Measurements from ENCODE around the gene ZNF182. TPM values are rescaled to one million over a fixed set of nuclear protein-coding genes. Genes with fewer than 3 reads are reported as not detected.

Gene ZNF182
- total RNA-seq, 1 experiment from 2014 or later, result 3.8 TPM

DNA sequence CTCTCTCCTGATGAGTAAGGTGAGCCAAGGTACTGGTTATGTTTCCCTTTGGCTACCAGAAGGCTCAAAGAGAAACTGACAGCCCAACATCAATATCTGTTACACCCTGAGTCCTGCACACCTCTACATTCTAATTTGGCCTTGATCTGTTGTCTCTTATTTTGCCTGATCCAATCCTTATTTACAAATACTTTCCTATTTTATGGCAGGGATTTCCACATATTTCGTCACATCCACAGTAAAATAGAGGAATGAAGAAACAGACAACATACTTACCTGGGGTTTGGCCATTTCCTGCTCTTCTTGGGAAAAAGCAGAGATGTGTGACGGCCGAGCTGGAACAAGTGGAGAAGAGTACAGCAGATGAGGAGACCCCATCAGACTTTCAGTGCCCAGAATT, 1.5 kb downstream of the ZNF182 start:
- no peaks in the 10 kb centered on the region for H3K9me3 ChIP-seq (ENCODE audit: insufficient read depth, low read depth)
- no peak for TF ChIP-seq EZH2 (IDR thresholded peaks at IDR 0.05; ENCODE audit: low read depth)
- TF ChIP-seq, protein P1, sequence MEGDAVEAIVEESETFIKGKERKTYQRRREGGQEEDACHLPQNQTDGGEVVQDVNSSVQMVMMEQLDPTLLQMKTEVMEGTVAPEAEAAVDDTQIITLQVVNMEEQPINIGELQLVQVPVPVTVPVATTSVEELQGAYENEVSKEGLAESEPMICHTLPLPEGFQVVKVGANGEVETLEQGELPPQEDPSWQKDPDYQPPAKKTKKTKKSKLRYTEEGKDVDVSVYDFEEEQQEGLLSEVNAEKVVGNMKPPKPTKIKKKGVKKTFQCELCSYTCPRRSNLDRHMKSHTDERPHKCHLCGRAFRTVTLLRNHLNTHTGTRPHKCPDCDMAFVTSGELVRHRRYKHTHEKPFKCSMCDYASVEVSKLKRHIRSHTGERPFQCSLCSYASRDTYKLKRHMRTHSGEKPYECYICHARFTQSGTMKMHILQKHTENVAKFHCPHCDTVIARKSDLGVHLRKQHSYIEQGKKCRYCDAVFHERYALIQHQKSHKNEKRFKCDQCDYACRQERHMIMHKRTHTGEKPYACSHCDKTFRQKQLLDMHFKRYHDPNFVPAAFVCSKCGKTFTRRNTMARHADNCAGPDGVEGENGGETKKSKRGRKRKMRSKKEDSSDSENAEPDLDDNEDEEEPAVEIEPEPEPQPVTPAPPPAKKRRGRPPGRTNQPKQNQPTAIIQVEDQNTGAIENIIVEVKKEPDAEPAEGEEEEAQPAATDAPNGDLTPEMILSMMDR (conservative IDR thresholded peaks at IDR 0.05), result no peak
- BruUV-seq (replicated peaks), result no TSS peak
- POLR2A ChIA-PET (ENCODE audit: unreplicated experiment), result no interaction called here
- no peaks in the 10 kb centered on the region for H3K36me3 ChIP-seq (ENCODE audit: low read depth)
- H3K4me1 ChIP-seq (replicated peaks; ENCODE audit: insufficient read depth), result no peaks in the 10 kb centered on the region
- DNase-seq, result no peak
- CTCF ChIA-PET, result no interaction called here
- H3K4me3 ChIP-seq, result no peak overlapping the region
- H3F3A ChIP-seq (ENCODE audit: insufficient read depth, low read depth), result no peaks in the 10 kb centered on the region
- no peaks in the 10 kb centered on the region for H3K27me3 ChIP-seq (ENCODE audit: insufficient read depth, low read depth)
- no peak overlapping the region for H2AFZ ChIP-seq
- intact Hi-C loops (cut with micrococcal nuclease; ENCODE audit: unreplicated experiment), result no loop called here
- H3K27ac ChIP-seq, result no peak overlapping the region
- H3K9me2 ChIP-seq (ENCODE audit: insufficient read depth), result no peaks in the 10 kb centered on the region
- H3K4me2 ChIP-seq, result peak overlapping the region; percentile 55; the same call in 1 of the 2 replicates
- H3K79me2 ChIP-seq (ENCODE audit: low read depth), result no peaks in the 10 kb centered on the region
- no peaks in the 10 kb centered on the region for H4K20me1 ChIP-seq (ENCODE audit: insufficient read depth)

DNA sequence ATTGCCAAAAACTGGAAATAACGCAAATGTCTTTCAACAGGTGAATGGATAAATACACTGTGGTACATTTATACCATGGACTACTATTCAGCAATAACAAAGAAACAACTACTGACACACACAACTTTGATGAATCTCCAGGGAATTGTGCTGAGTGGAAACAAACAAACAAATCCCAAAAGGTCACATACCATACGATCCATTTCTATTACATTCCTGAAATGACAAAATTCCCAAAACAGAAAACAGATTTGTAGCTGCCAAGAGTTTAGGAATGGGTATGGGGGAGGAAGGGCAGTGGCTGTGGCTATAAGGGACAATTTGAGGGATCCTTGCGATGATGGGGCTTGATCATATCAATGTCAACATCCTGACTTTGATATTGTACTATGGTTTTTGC, 2.5 kb downstream of the ZNF182 start:
- no peaks in the 10 kb centered on the region for H3K9me3 ChIP-seq (ENCODE audit: insufficient read depth, low read depth)
- H3F3A ChIP-seq (ENCODE audit: insufficient read depth, low read depth), result no peaks in the 10 kb centered on the region
- no peak overlapping the region for H3K4me2 ChIP-seq
- H3K36me3 ChIP-seq (ENCODE audit: low read depth), result no peaks in the 10 kb centered on the region
- no peak overlapping the region for H3K27ac ChIP-seq
- no peak overlapping the region for H3K4me3 ChIP-seq
- no peaks in the 10 kb centered on the region for H3K79me2 ChIP-seq (ENCODE audit: low read depth)
- no peak overlapping the region for H2AFZ ChIP-seq
- DNase-seq, result no peak
- BruUV-seq (replicated peaks), result no TSS peak
- no peaks in the 10 kb centered on the region for H3K27me3 ChIP-seq (ENCODE audit: insufficient read depth, low read depth)
- TF ChIP-seq, protein P1 (conservative IDR thresholded peaks at IDR 0.05), result no peak
- TF ChIP-seq EZH2 (IDR thresholded peaks at IDR 0.05; ENCODE audit: low read depth), result no peak
- CTCF ChIA-PET, result no interaction called here
- H3K4me1 ChIP-seq (replicated peaks; ENCODE audit: insufficient read depth), result no peaks in the 10 kb centered on the region
- H3K9me2 ChIP-seq (ENCODE audit: insufficient read depth), result no peaks in the 10 kb centered on the region
- POLR2A ChIA-PET (ENCODE audit: unreplicated experiment), result no interaction called here
- intact Hi-C loops (cut with micrococcal nuclease; ENCODE audit: unreplicated experiment), result no loop called here
- no peaks in the 10 kb centered on the region for H4K20me1 ChIP-seq (ENCODE audit: insufficient read depth)

DNA sequence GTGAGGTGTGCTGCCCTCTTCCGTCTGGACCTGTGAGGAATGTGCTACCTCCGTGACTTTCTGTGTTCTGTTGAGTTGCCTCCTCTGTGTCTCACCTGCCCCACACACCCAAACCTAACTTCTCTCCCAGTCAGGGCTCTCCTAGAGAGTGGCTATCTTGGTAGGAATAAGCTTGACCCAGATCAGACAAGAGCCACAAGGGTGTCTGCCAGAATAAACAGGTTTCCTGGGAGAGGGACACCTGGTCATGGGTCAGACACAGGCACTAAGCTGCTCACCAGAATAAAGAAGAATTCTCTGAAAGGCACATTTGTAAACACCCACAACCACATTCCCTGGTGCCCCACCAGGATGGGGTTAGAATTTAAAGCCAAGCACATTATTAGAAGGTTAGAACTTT, 11.1 kb downstream of the ZNF182 start:
- BruUV-seq (replicated peaks), result no TSS peak
- no peaks in the 10 kb centered on the region for H3K27me3 ChIP-seq (ENCODE audit: insufficient read depth, low read depth)

More for the DNA sequence above, 11.1 kb downstream of the ZNF182 start:
- Histone ChIP-seq H3K9me2 (ENCODE audit: insufficient read depth) (no peaks in the 10 kb centered on the region), H3K79me2 (ENCODE audit: low read depth) (no peaks in the 10 kb centered on the region), H3F3A (ENCODE audit: insufficient read depth, low read depth) (no peaks in the 10 kb centered on the region), H3K4me1 (replicated peaks; ENCODE audit: insufficient read depth) (no peaks in the 10 kb centered on the region), H3K36me3 (ENCODE audit: low read depth) (no peaks in the 10 kb centered on the region), H3K4me2 (no peak overlapping the region), H2AFZ (no peak overlapping the region), H3K4me3 (no peak overlapping the region), H4K20me1 (ENCODE audit: insufficient read depth) (no peaks in the 10 kb centered on the region), H3K27ac (no peak overlapping the region), H3K9me3 (ENCODE audit: insufficient read depth, low read depth) (no peaks in the 10 kb centered on the region)
- no peak for TF ChIP-seq EZH2 (IDR thresholded peaks at IDR 0.05; ENCODE audit: low read depth)
- TF ChIP-seq, protein P1 (conservative IDR thresholded peaks at IDR 0.05), result no peak
- intact Hi-C loops (cut with micrococcal nuclease; ENCODE audit: unreplicated experiment), result no loop called here
- CTCF ChIA-PET, result no interaction called here
- no peak for DNase-seq
- POLR2A ChIA-PET (ENCODE audit: unreplicated experiment), result no interaction called here

Data from PC-9 (cell line).